Trophoblast cell (in vitro differentiated cells and primary cell): ENCODE results near the gene GNAS.

Source experiments
- DNase-seq, 2 donors: peaks; one replicate each; pipeline ENCODE4 v3.0.0-alpha.2; 2016
- H2AFZ ChIP-seq: 2 replicates; pipeline ENCODE4 v1.6.1; 2013; ENCODE audit warnings: low read length, moderate library complexity, mild to moderate bottlenecking; ENCODE audit not compliant: insufficient read depth, poor library complexity
- H2AK5ac ChIP-seq: 2 replicates; pipeline ENCODE4 v1.6.1; 2013; ENCODE audit warnings: mild to moderate bottlenecking, low read length
- H2BK120ac ChIP-seq: 2 replicates; pipeline ENCODE4 v1.6.1; 2013; ENCODE audit warnings: low read length, mild to moderate bottlenecking, moderate library complexity; ENCODE audit not compliant: insufficient read depth, poor library complexity
- H2BK12ac ChIP-seq: 2 replicates; pipeline ENCODE4 v1.6.1; 2013; ENCODE audit warnings: mild to moderate bottlenecking, low read length, moderate library complexity
- H2BK5ac ChIP-seq: 2 replicates; pipeline ENCODE4 v1.6.1; 2013; ENCODE audit warnings: low read length, low read depth, moderate library complexity, mild to moderate bottlenecking; ENCODE audit not compliant: poor library complexity
- H3K14ac ChIP-seq: 2 replicates; pipeline ENCODE4 v1.6.1; 2013; ENCODE audit warnings: mild to moderate bottlenecking, low read length
- H3K18ac ChIP-seq: 2 replicates; pipeline ENCODE4 v1.6.1; 2013; ENCODE audit warnings: mild to moderate bottlenecking, low read length
- H3K23ac ChIP-seq: 2 replicates; pipeline ENCODE4 v1.6.1; 2013; ENCODE audit warnings: low read length
- H3K27ac ChIP-seq: 2 replicates; pipeline ENCODE4 v1.5.1; 2013; ENCODE audit warnings: low read depth, mild to moderate bottlenecking, inconsistent platforms, low read length, moderate library complexity
- H3K27me3 ChIP-seq: 2 replicates; pipeline ENCODE4 v1.6.1; 2013; ENCODE audit warnings: inconsistent platforms, mild to moderate bottlenecking, low read length, moderate library complexity; ENCODE audit not compliant: insufficient read depth
- H3K36me3 ChIP-seq, 2 experiments: 1 replicate in 1 of 2; 2 replicates in 1 of 2; pipeline ENCODE4 v1.6.1; 2013; ENCODE audit warnings: low read length in 2 of 2, mild to moderate bottlenecking in 2 of 2, moderate library complexity in 1 of 2; ENCODE audit not compliant: insufficient read depth in 2 of 2, control insufficient read depth in 1 of 2
- H3K4ac ChIP-seq: 2 replicates; pipeline ENCODE4 v1.6.1; 2013; ENCODE audit warnings: low read depth, mild to moderate bottlenecking, low read length, moderate library complexity
- H3K4me1 ChIP-seq, 2 experiments: 1 replicate in 1 of 2; 2 replicates in 1 of 2; pipeline ENCODE4 v1.6.1; 2013; ENCODE audit warnings: low read length in 2 of 2, mild to moderate bottlenecking in 2 of 2, moderate library complexity in 1 of 2; ENCODE audit not compliant: insufficient read depth in 2 of 2, control insufficient read depth in 1 of 2
- H3K4me2 ChIP-seq: 2 replicates; pipeline ENCODE4 v1.6.1; 2013; ENCODE audit warnings: inconsistent platforms, mild to moderate bottlenecking, low read length, moderate library complexity
- H3K4me3 ChIP-seq: 2 replicates; pipeline ENCODE4 v1.5.1; 2013; ENCODE audit warnings: mild to moderate bottlenecking, low read depth, low read length, inconsistent platforms
- H3K79me1 ChIP-seq: one replicate; pipeline ENCODE4 v1.6.1; 2013; ENCODE audit warnings: low read length
- H3K79me2 ChIP-seq: 2 replicates; pipeline ENCODE4 v1.6.1; 2013; ENCODE audit warnings: low read length, mild to moderate bottlenecking; ENCODE audit not compliant: control insufficient read depth, insufficient read depth, poor library complexity
- H3K9ac ChIP-seq: 2 replicates; pipeline ENCODE4 v1.6.1; 2013; ENCODE audit warnings: mild to moderate bottlenecking, low read length
- H3K9me3 ChIP-seq: 2 replicates; pipeline ENCODE4 v1.6.1; 2013; ENCODE audit warnings: low read depth, mild to moderate bottlenecking, control low read depth, inconsistent platforms, low read length; ENCODE audit not compliant: insufficient read depth
- H4K12ac ChIP-seq: 2 replicates; pipeline ENCODE4 v1.6.1; 2013; ENCODE audit warnings: low read depth, mild to moderate bottlenecking, low read length, moderate library complexity
- H4K8ac ChIP-seq: 2 replicates; pipeline ENCODE4 v1.6.1; 2013; ENCODE audit warnings: low read depth, mild to moderate bottlenecking, low read length, moderate library complexity
- H4K91ac ChIP-seq: one replicate; pipeline ENCODE4 v1.6.1; 2013; ENCODE audit warnings: low read depth, mild to moderate bottlenecking, low read length, moderate library complexity
- WGBS: extraction: QIAGEN DNeasy Blood & Tissue Kit; methylation state at CpG from one replicate; pipeline ENCODE4 v1.1.7; 2013; ENCODE audit warnings: missing lambda C conversion rate; ENCODE audit not compliant: insufficient read length, insufficient coverage; ENCODE audit errors: extremely low coverage; 5-methylcytosine and 5-hydroxymethylcytosine counted together

Gene GNAS

DNA sequence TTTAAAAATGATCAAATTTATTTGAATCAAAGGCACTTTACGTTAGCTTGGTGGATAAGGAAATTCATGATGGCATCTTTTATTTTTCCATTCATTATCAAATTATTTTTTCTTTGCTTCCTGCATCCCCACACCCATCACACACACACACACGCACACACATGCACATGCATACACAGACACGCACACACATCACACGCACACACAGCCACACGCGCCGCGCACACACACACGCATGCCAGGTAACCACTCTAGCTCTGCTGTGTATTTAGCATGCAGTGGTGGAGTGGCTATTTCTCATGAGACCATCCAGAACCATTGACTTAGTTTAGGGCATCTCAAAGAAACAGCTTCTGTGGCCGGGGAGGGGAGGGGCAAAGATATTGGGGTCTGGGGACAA lies 47.0 kb downstream of the GNAS start:
- H3K27ac ChIP-seq, result no peak overlapping the region
- no peak overlapping the region for H4K12ac ChIP-seq
- H4K8ac ChIP-seq, result no peak overlapping the region
- no peak overlapping the region for H3K18ac ChIP-seq
- no peak overlapping the region for H2AK5ac ChIP-seq
- H3K14ac ChIP-seq, result no peak overlapping the region
- H3K79me1 ChIP-seq, result no peaks in the 10 kb centered on the region
- no peak overlapping the region for H3K23ac ChIP-seq
- H2BK12ac ChIP-seq, result no peak overlapping the region
- H3K4me1 ChIP-seq, result peaks cover 0 to 2% of the 10 kb centered on the region in 2 experiments
- no peaks in the 10 kb centered on the region for H3K27me3 ChIP-seq
- DNase-seq, result no peak
- peak overlapping the region; percentile 21 for H3K4ac ChIP-seq
- H3K79me2 ChIP-seq, result peaks cover 16% of the 10 kb centered on the region
- no peak overlapping the region for H3K4me2 ChIP-seq
- no peak overlapping the region for H3K9ac ChIP-seq
- no peak overlapping the region for H2BK120ac ChIP-seq
- no peak overlapping the region for H2BK5ac ChIP-seq
- no peak overlapping the region for H2AFZ ChIP-seq
- H3K9me3 ChIP-seq, result peaks cover 1% of the 10 kb centered on the region
- H4K91ac ChIP-seq, result no peak overlapping the region
- peaks cover 24 to 53% of the 10 kb centered on the region in 2 experiments for H3K36me3 ChIP-seq
- WGBS, result no CpG with 5 or more reads among the region's 10 CpGs
- no peak overlapping the region for H3K4me3 ChIP-seq

DNA sequence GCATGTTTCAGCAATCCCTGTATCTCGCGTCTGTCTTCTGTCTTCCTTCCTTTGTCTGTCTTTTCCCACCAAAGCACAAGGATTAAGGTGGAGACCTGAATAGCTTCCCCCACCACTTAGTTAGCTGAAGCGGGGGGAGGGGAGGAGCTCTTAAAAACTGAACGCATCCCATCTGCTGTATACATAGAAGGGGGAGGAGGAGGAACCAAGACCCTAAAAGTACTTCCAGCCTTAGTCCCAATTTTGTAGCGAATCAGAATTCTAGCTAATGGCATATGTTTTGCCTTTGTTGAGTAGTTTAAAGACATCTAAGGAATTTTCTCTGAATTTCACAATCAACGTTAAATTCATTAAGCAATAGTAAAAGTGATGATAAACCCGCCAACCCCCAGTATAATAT lies 47.9 kb downstream of the GNAS start:
- Histone ChIP-seq H3K4ac (peak overlapping the region; percentile 91), H3K4me3 (no peak overlapping the region), H2BK12ac (no peak overlapping the region), H3K36me3 (peaks cover 26 to 58% of the 10 kb centered on the region in 2 experiments), H3K14ac (no peak overlapping the region), H2AK5ac (no peak overlapping the region), H3K27me3 (no peaks in the 10 kb centered on the region), H4K91ac (no peak overlapping the region), H3K79me2 (peaks cover 14% of the 10 kb centered on the region), H3K9me3 (peaks cover 1% of the 10 kb centered on the region), H3K27ac (no peak overlapping the region), H3K79me1 (no peaks in the 10 kb centered on the region), H2BK5ac (no peak overlapping the region), H3K18ac (no peak overlapping the region), H3K9ac (no peak overlapping the region), H3K4me1 (peaks cover 0 to 2% of the 10 kb centered on the region in 2 experiments), H4K12ac (no peak overlapping the region), H2BK120ac (no peak overlapping the region), H4K8ac (no peak overlapping the region), H3K23ac (no peak overlapping the region), H2AFZ (no peak overlapping the region), H3K4me2 (no peak overlapping the region)
- peak in 1 of 2 donors; percentile 26 for DNase-seq
- no CpG with 5 or more reads among the region's 7 CpGs for WGBS

DNA sequence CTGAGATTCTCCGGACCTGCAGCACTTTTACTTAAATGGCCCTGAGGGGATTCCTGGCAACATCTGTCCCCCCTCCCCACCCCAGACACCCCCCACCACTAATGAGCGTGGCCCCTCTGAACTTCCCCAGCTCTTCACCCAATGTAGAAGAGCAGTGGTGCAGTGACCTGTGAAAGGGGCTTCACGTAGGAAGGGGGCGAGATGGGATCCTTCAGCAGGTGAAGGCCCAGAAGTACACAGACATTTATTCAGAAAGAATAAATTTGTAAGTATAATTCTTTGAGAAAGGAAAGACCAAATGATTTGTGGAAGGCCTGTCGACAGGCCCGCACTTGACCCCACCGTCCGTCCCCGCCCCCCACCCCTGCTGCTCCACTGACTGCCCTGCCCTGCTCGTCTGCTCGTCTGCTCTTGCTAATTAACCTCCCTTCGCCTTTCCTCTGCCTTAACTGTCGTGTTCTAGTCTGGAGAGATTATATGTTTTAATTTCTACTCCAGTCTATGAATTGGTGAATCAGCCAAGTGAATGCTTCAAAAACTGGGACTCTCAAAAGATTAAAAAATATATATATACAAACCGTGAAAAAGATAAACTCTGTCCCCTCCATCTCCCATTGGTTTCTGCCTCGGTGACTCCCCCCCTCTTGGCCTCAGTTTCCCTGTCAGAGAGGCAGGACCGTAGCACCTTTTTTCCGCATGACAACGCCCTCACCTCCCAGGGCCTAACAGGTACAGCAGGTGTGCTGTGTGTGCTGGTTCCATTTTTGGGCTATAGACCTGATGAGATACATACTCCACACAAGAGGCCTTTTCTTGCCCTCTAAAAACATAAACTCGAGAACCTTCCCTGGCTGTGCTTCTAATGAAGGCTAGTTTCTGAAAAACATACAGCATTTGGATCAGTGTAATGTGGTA lies 49.2 kb downstream of the GNAS start:
- peaks cover 1% of the 10 kb centered on the region for H3K9me3 ChIP-seq
- no peak overlapping the region for H3K27ac ChIP-seq
- no peak overlapping the region for H2AFZ ChIP-seq
- WGBS, result no CpG with 5 or more reads among the region's 19 CpGs
- no peak overlapping the region for H2BK5ac ChIP-seq
- no peak overlapping the region for H2BK12ac ChIP-seq
- H4K12ac ChIP-seq, result no peak overlapping the region
- H3K36me3 ChIP-seq, result peaks cover 30 to 59% of the 10 kb centered on the region in 2 experiments
- no peak overlapping the region for H4K8ac ChIP-seq
- H3K18ac ChIP-seq, result no peak overlapping the region
- no peak overlapping the region for H3K4me2 ChIP-seq
- no peaks in the 10 kb centered on the region for H3K27me3 ChIP-seq
- H2BK120ac ChIP-seq, result no peak overlapping the region
- peaks cover 9% of the 10 kb centered on the region for H3K79me2 ChIP-seq
- H3K14ac ChIP-seq, result no peak overlapping the region
- no peak overlapping the region for H4K91ac ChIP-seq
- no peak overlapping the region for H3K4me3 ChIP-seq
- peak overlapping the region; percentile 60 for H3K4ac ChIP-seq
- no peak overlapping the region for H3K23ac ChIP-seq
- H2AK5ac ChIP-seq, result no peak overlapping the region
- no peaks in the 10 kb centered on the region for H3K79me1 ChIP-seq
- H3K9ac ChIP-seq, result no peak overlapping the region
- no peak for DNase-seq
- peaks cover 0 to 2% of the 10 kb centered on the region in 2 experiments for H3K4me1 ChIP-seq

DNA sequence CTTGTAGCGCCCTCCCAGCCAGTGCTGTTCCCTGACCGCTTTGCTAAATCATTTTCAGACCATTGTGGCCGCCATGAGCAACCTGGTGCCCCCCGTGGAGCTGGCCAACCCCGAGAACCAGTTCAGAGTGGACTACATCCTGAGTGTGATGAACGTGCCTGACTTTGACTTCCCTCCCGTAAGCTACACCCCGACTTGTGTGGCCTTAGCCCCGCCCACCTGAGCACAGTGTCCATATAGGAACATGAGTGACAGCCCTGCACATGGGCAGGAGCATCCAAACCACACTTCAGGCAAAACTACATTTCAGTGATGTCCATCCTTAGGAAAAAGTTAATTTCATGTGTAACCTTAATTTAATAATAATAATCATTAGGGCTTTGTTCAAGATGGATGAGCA lies 51.1 kb downstream of the GNAS start:
- no peak overlapping the region for H3K18ac ChIP-seq
- no peak overlapping the region for H3K27ac ChIP-seq
- no peak overlapping the region for H3K4me2 ChIP-seq
- no peak overlapping the region for H3K4me3 ChIP-seq
- H4K12ac ChIP-seq, result no peak overlapping the region
- WGBS, result no CpG with 5 or more reads among the region's 9 CpGs
- no peak overlapping the region for H3K23ac ChIP-seq
- H4K8ac ChIP-seq, result no peak overlapping the region
- no peak overlapping the region for H3K4ac ChIP-seq
- H2BK5ac ChIP-seq, result no peak overlapping the region
- H3K9me3 ChIP-seq, result peaks cover 1% of the 10 kb centered on the region
- H3K4me1 ChIP-seq, result peaks cover 0 to 4% of the 10 kb centered on the region in 2 experiments
- H2AFZ ChIP-seq, result no peak overlapping the region
- peaks cover 28 to 62% of the 10 kb centered on the region in 2 experiments for H3K36me3 ChIP-seq
- no peak overlapping the region for H2BK12ac ChIP-seq
- H3K79me1 ChIP-seq, result no peaks in the 10 kb centered on the region
- no peak overlapping the region for H2AK5ac ChIP-seq
- H2BK120ac ChIP-seq, result no peak overlapping the region
- H3K79me2 ChIP-seq, result peaks cover 5% of the 10 kb centered on the region
- H4K91ac ChIP-seq, result no peak overlapping the region
- no peak overlapping the region for H3K14ac ChIP-seq
- DNase-seq, result no peak
- H3K9ac ChIP-seq, result no peak overlapping the region
- H3K27me3 ChIP-seq, result no peaks in the 10 kb centered on the region
